ENCODE data around the gene WDCP. TPM values are rescaled to one million over a fixed set of nuclear protein-coding genes. Genes with fewer than 3 reads are reported as not detected.

WDCP gene
- polyA plus RNA-seq, 1 donor: 6.7 TPM

- Histone ChIP-seq H3K9me3 (ENCODE audit: control insufficient read depth, low read depth, low read length) (no peaks in the 10 kb centered on the region), H3K27me3 (ENCODE audit: control insufficient read depth, insufficient read depth, low read length) (no peaks in the 10 kb centered on the region), H3K4me3 (ENCODE audit: low read length) (no peak overlapping the region), H3K36me3 (ENCODE audit: control insufficient read depth, insufficient read depth, low read length) (peaks cover 43% of the 10 kb centered on the region), H3K4me1 (ENCODE audit: control insufficient read depth, insufficient read depth, low read length) (peaks cover 5% of the 10 kb centered on the region), H3K27ac (ENCODE audit: low read length) (no peak overlapping the region)
- DNase-seq: no peak
- WGBS (ENCODE audit: insufficient coverage, low lambda C conversion rate): 80% methylated on average over 1 of the region's 4 CpGs
Observed at GRCh38 chr2:24072259-24072658, 25.1 kb upstream of the WDCP start.

- Histone ChIP-seq H3K27me3 (ENCODE audit: control insufficient read depth, insufficient read depth, low read length) (no peaks in the 10 kb centered on the region), H3K4me1 (ENCODE audit: control insufficient read depth, insufficient read depth, low read length) (no peaks in the 10 kb centered on the region), H3K9me3 (ENCODE audit: control insufficient read depth, low read depth, low read length) (no peaks in the 10 kb centered on the region), H3K4me3 (ENCODE audit: low read length) (no peak overlapping the region), H3K36me3 (ENCODE audit: control insufficient read depth, insufficient read depth, low read length) (peaks cover 30% of the 10 kb centered on the region), H3K27ac (ENCODE audit: low read length) (no peak overlapping the region)
- DNase-seq: no peak
- 90% methylated on average over 2 of the region's 2 CpGs for WGBS (ENCODE audit: insufficient coverage, low lambda C conversion rate)
Observed at GRCh38 chr2:24065341-24065740, 18.1 kb upstream of the WDCP start.

DNA sequence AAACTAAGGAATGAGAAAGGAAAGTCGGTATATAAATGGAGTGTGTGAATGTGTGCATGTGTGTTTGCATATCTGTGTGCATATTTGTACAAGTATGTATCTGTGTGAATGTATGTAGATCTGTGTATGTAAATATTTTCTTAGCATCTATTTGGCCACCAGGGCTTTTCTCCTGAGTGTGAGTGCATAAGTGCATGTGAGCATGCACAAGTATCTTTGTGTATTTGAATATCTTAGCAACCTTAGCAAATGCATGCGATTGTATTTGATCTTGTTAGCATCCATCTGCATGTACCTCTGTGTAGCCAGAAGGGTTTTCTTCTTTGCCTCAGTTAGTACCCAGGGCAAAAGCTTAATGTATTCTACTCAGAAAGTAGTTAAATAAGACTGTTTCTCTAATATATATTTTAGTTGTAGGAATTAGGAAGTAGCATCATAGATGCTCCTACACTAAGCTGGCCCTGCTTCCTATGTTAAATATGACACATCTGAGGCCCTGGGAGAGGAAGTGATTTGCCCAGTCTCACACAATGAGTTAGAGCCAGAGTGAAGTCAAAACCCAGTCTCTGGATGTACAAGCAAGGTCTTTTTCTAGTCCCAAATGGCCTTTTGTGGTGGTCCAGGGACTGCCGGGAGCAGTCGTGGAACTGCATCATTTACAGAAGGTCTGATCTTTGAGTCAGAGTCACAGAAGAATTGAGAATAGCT, 11.5 kb upstream of the WDCP start:
- Histone ChIP-seq H3K4me3 (ENCODE audit: low read length) (no peak overlapping the region), H3K4me1 (ENCODE audit: control insufficient read depth, insufficient read depth, low read length) (no peaks in the 10 kb centered on the region), H3K27ac (ENCODE audit: low read length) (no peak overlapping the region), H3K36me3 (ENCODE audit: control insufficient read depth, insufficient read depth, low read length) (no peaks in the 10 kb centered on the region), H3K27me3 (ENCODE audit: control insufficient read depth, insufficient read depth, low read length) (no peaks in the 10 kb centered on the region), H3K9me3 (ENCODE audit: control insufficient read depth, low read depth, low read length) (no peaks in the 10 kb centered on the region)
- 43% methylated on average over 1 of the region's 4 CpGs for WGBS (ENCODE audit: insufficient coverage, low lambda C conversion rate)
- DNase-seq: no peak

- Histone ChIP-seq H3K27me3 (ENCODE audit: control insufficient read depth, insufficient read depth, low read length) (peaks cover under 1% of the 10 kb centered on the region), H3K9me3 (ENCODE audit: control insufficient read depth, low read depth, low read length) (no peaks in the 10 kb centered on the region), H3K4me1 (ENCODE audit: control insufficient read depth, insufficient read depth, low read length) (no peaks in the 10 kb centered on the region), H3K4me3 (ENCODE audit: low read length) (no peak overlapping the region), H3K36me3 (ENCODE audit: control insufficient read depth, insufficient read depth, low read length) (no peaks in the 10 kb centered on the region), H3K27ac (ENCODE audit: low read length) (no peak overlapping the region)
- no CpG with 5 or more reads among the region's 6 CpGs for WGBS (ENCODE audit: insufficient coverage, low lambda C conversion rate)
- no peak for DNase-seq
Observed at GRCh38 chr2:24055750-24056149, 8.6 kb upstream of the WDCP start.

DNA sequence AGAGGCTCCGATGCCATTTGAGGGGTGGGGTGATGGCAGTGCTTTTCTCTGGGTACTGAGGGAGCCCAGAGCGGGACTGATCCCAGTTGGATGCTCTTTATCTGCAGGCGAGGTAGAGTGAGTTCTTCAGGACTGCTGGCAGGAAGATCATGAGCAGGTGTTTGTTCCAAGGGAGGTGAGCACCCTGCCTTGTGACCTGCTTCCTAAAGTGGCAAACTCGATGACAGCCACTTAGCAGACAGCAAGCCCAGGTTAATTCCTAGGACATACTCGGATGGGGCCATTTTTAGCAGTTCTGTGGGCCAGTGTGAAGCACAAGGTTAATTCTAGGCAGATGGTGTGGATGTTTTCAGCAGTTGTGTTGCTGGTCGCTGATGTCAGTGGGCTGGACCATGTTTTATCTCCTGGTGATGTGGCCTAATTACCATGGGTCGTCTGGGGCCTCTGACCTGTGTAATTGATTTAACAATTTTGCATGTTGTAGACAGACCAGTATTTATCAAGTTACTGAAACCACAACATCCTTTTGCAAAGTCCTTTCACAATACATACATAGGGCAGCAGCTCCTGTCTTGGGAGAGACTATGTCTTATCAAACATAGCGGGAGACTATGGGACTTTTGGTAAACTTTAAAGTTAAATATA, 7.3 kb upstream of the WDCP start:
- H3K9me3 ChIP-seq (ENCODE audit: control insufficient read depth, low read depth, low read length): no peaks in the 10 kb centered on the region
- no CpG with 5 or more reads among the region's 8 CpGs for WGBS (ENCODE audit: insufficient coverage, low lambda C conversion rate)

DNA sequence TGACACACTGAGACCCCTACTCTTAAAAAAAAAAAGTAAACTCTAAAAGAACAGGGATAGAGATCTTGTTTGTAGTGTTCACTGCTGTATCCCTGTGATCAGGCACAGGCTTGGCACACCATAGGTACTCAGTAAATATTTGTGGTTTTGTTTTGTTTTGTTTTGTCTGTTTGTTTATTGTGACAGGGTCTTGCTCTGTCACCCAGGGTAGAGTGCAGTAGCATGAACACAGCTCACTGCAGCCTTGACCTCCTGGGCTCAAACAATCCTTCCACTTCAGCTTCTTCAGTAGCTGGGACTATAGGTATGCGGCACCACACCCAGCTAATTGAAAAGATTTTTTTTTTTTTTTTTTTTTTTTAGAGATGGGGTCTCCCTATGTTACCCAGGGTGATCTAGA, 5.8 kb upstream of the WDCP start:
- no peaks in the 10 kb centered on the region for H3K9me3 ChIP-seq (ENCODE audit: control insufficient read depth, low read depth, low read length)
- H3K36me3 ChIP-seq (ENCODE audit: control insufficient read depth, insufficient read depth, low read length): no peaks in the 10 kb centered on the region
- no peak for DNase-seq
- H3K4me1 ChIP-seq (ENCODE audit: control insufficient read depth, insufficient read depth, low read length): peaks cover 5% of the 10 kb centered on the region
- no peak overlapping the region for H3K27ac ChIP-seq (ENCODE audit: low read length)
- no CpG with 5 or more reads among the region's 1 CpG for WGBS (ENCODE audit: insufficient coverage, low lambda C conversion rate)
- H3K4me3 ChIP-seq (ENCODE audit: low read length): no peak overlapping the region
- H3K27me3 ChIP-seq (ENCODE audit: control insufficient read depth, insufficient read depth, low read length): peaks cover 21% of the 10 kb centered on the region

More for the DNA sequence above, 7.3 kb upstream of the WDCP start:
- H3K27me3 ChIP-seq (ENCODE audit: control insufficient read depth, insufficient read depth, low read length): peaks cover 9% of the 10 kb centered on the region
- H3K4me1 ChIP-seq (ENCODE audit: control insufficient read depth, insufficient read depth, low read length): peaks cover 2% of the 10 kb centered on the region
- no peaks in the 10 kb centered on the region for H3K36me3 ChIP-seq (ENCODE audit: control insufficient read depth, insufficient read depth, low read length)
- no peak overlapping the region for H3K4me3 ChIP-seq (ENCODE audit: low read length)
- DNase-seq: no peak
- no peak overlapping the region for H3K27ac ChIP-seq (ENCODE audit: low read length)

DNA sequence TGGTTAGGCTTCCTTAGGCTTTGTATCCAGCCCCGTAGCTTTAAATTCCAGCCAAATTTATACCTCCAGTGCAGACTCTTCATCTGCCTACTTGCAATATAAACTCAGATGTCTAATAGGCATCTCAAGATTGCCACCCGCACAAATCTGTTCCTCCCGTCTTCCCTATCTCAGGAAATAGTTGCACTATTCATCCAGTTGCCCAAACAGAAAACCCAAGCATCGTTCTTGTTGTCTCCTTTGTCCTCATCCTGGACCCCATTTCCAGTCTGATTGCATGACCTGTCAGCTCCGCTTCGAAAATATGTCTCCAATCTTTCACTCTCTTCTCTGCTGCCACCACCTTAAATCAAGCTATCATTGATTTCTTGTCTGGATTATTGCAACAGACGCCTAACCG, 4.6 kb upstream of the WDCP start:
- Histone ChIP-seq H3K9me3 (ENCODE audit: control insufficient read depth, low read depth, low read length) (no peaks in the 10 kb centered on the region), H3K4me1 (ENCODE audit: control insufficient read depth, insufficient read depth, low read length) (peaks cover 8% of the 10 kb centered on the region), H3K4me3 (ENCODE audit: low read length) (no peak overlapping the region), H3K36me3 (ENCODE audit: control insufficient read depth, insufficient read depth, low read length) (no peaks in the 10 kb centered on the region), H3K27ac (ENCODE audit: low read length) (no peak overlapping the region), H3K27me3 (ENCODE audit: control insufficient read depth, insufficient read depth, low read length) (peaks cover 21% of the 10 kb centered on the region)
- no CpG with 5 or more reads among the region's 8 CpGs for WGBS (ENCODE audit: insufficient coverage, low lambda C conversion rate)
- DNase-seq: no peak

- 83% methylated on average over 2 of the region's 47 CpGs for WGBS (ENCODE audit: insufficient coverage, low lambda C conversion rate)
- Histone ChIP-seq H3K4me1 (ENCODE audit: control insufficient read depth, insufficient read depth, low read length) (peaks cover 8% of the 10 kb centered on the region), H3K4me3 (ENCODE audit: low read length) (peak overlapping the region; percentile 50), H3K36me3 (ENCODE audit: control insufficient read depth, insufficient read depth, low read length) (no peaks in the 10 kb centered on the region), H3K9me3 (ENCODE audit: control insufficient read depth, low read depth, low read length) (no peaks in the 10 kb centered on the region), H3K27ac (ENCODE audit: low read length) (peak overlapping the region; percentile 6), H3K27me3 (ENCODE audit: control insufficient read depth, insufficient read depth, low read length) (peaks cover 21% of the 10 kb centered on the region)
- peak in 1 of 2 donors; percentile 24 for DNase-seq
Observed at GRCh38 chr2:24050041-24050979, 3.1 kb upstream of the WDCP start.

- WGBS (ENCODE audit: insufficient coverage, low lambda C conversion rate): no CpG with 5 or more reads among the region's 52 CpGs
- H3K4me3 ChIP-seq (ENCODE audit: low read length): peak within 1 kb of the TSS; percentile 50
Observed at GRCh38 chr2:24049485-24050021, 2.4 kb upstream of the WDCP start, which contains the start of gene FKBP1B. Gene FKBP1B, plus strand, starts transcription at chr2:24049741. Its CDS starts 109 bp downstream, at chr2:24049850.

More at GRCh38 chr2:24049485-24050021, 2.4 kb upstream of the WDCP start, which contains the start of gene FKBP1B:
- Histone ChIP-seq H3K4me1 (ENCODE audit: control insufficient read depth, insufficient read depth, low read length) (peaks cover 8% of the 10 kb centered on the region), H3K9me3 (ENCODE audit: control insufficient read depth, low read depth, low read length) (no peaks in the 10 kb centered on the region), H3K27me3 (ENCODE audit: control insufficient read depth, insufficient read depth, low read length) (peaks cover 21% of the 10 kb centered on the region), H3K27ac (ENCODE audit: low read length) (peak within 1 kb of the TSS; percentile 6), H3K36me3 (ENCODE audit: control insufficient read depth, insufficient read depth, low read length) (no peaks in the 10 kb centered on the region)
- peak; percentile 26 to 60 for DNase-seq

Data from large intestine (tissue), 3 donors.